Panc1 (cell line): Measurements from ENCODE around the gene UPK2. TPM values are rescaled to one million over a fixed set of nuclear protein-coding genes. Genes with fewer than 3 reads are reported as not detected.

Experiments
- ATAC-seq: fragments of 200-7000 bp; cut with Tn5 transposase; 2 replicates; pipeline ENCODE4 v1.9.1; 2020; ENCODE audit warnings: mild to moderate bottlenecking, moderate library complexity
- BruUV-seq: library from RNA; stranded (reverse); fragments of 400-500 nt; replicated peaks from 2 replicates; lab custom pipeline; 2021; lab: Mats Ljungman, UMichigan
- CTCF ChIA-PET: fragments of 300-600 bp; sonication (Branson Sonifier 250); formaldehyde crosslinking; loops from one replicate; lab custom pipeline; 2022; ENCODE audit warnings: antibody characterized with exemption; lab: Charles Lee
- POLR2A ChIA-PET: fragments of 300-600 bp; sonication (Branson Sonifier 250); formaldehyde crosslinking; loops from one replicate; lab custom pipeline; 2022; ENCODE audit warnings: antibody characterized with exemption; lab: Charles Lee
- DNase-seq: peaks from one replicate; pipeline ENCODE4 v3.0.0-alpha.2; 2010; ENCODE audit warnings: low read depth, low spot score
- H3K27ac ChIP-seq: 2 replicates; pipeline ENCODE4 v1.5.1; 2011; ENCODE audit warnings: mild to moderate bottlenecking, low read length, inconsistent platforms
- H3K27me3 ChIP-seq: fragments of 200-500 bp; sonication (Bioruptor generic); 2 replicates; pipeline ENCODE4 v1.6.0; 2014; ENCODE audit warnings: low read length, inconsistent platforms; ENCODE audit not compliant: control insufficient read depth, insufficient read depth
- H3K36me3 ChIP-seq: fragments of 200-500 bp; sonication (Bioruptor generic); 2 replicates; pipeline ENCODE4 v1.5.1; 2014; ENCODE audit warnings: inconsistent platforms, mild to moderate bottlenecking, low read length, moderate library complexity; ENCODE audit not compliant: control insufficient read depth, insufficient read depth
- H3K4me1 ChIP-seq: 2 replicates; pipeline ENCODE4 v1.5.1; 2011; ENCODE audit warnings: inconsistent platforms, mild to moderate bottlenecking, low read length, moderate library complexity; ENCODE audit not compliant: control insufficient read depth, insufficient read depth
- H3K4me3 ChIP-seq, 2 experiments: 2 replicates each; pipeline ENCODE4 v1.5.1; 2011 to 2012; ENCODE audit warnings: low read depth in 2 of 2, low read length in 2 of 2, mild to moderate bottlenecking in 2 of 2, inconsistent platforms in 1 of 2, moderate library complexity in 1 of 2
- H3K9me3 ChIP-seq: fragments of 200-500 bp; sonication (Bioruptor generic); 2 replicates; pipeline ENCODE4 v1.5.1; 2014; ENCODE audit warnings: low read depth, mild to moderate bottlenecking, inconsistent platforms, low read length, moderate library complexity; ENCODE audit not compliant: control insufficient read depth, insufficient read depth
- POLR2AphosphoS5 ChIP-seq: IDR thresholded peaks from 2 replicates; pipeline ENCODE4 v1.6.1; 2012; ENCODE audit warnings: mild to moderate bottlenecking, low read depth, low read length, moderate library complexity
- SIN3A ChIP-seq: IDR thresholded peaks from 2 replicates; pipeline ENCODE4 v1.6.1; 2012; ENCODE audit warnings: low read depth, mild to moderate bottlenecking, low read length, moderate library complexity, borderline replicate concordance; ENCODE audit not compliant: insufficient read depth
- TCF7L2 ChIP-seq: IDR thresholded peaks from 2 replicates; pipeline ENCODE4 v1.6.1; 2011; ENCODE audit warnings: mild to moderate bottlenecking, low read depth, low read length, inconsistent platforms
- in situ Hi-C: cut with HindIII; loops from 2 replicates; pipeline ENCODE4 v1.10.0; 2016; ENCODE audit warnings: low sequenced_read_pairs, low pct_unique_long_range_greater_than_20kb
- intact Hi-C: fragments of 100-400 bp; cut with micrococcal nuclease; formaldehyde crosslinking; loops from one replicate; pipeline ENCODE4 v1.10.0; 2022; ENCODE audit not compliant: unreplicated experiment
- total RNA-seq: library from RNA; stranded (reverse); gene quantifications from one replicate; pipeline ENCODE4 v1.2.1, GENCODE V29; 2021; ENCODE audit not compliant: unreplicated experiment
- TF ChIP-seq, protein P1 (sequence below): fragments of 450-650 bp; IDR thresholded peaks from 2 replicates; pipeline ENCODE4 v1.5.1; 2017; ENCODE audit warnings: mild to moderate bottlenecking
- TF ChIP-seq, protein P2 (sequence below), 2 experiments: IDR thresholded peaks; 2 replicates each; pipeline ENCODE4 v1.6.1; 2011 to 2012; ENCODE audit warnings: low read depth in 2 of 2, control low read depth in 1 of 2, low read length in 1 of 2, mild to moderate bottlenecking in 1 of 2, moderate library complexity in 1 of 2; ENCODE audit not compliant: insufficient read depth in 1 of 2

UPK2 gene
- total RNA-seq, 1 experiment from 2014 or later: 0.92 TPM

DNA sequence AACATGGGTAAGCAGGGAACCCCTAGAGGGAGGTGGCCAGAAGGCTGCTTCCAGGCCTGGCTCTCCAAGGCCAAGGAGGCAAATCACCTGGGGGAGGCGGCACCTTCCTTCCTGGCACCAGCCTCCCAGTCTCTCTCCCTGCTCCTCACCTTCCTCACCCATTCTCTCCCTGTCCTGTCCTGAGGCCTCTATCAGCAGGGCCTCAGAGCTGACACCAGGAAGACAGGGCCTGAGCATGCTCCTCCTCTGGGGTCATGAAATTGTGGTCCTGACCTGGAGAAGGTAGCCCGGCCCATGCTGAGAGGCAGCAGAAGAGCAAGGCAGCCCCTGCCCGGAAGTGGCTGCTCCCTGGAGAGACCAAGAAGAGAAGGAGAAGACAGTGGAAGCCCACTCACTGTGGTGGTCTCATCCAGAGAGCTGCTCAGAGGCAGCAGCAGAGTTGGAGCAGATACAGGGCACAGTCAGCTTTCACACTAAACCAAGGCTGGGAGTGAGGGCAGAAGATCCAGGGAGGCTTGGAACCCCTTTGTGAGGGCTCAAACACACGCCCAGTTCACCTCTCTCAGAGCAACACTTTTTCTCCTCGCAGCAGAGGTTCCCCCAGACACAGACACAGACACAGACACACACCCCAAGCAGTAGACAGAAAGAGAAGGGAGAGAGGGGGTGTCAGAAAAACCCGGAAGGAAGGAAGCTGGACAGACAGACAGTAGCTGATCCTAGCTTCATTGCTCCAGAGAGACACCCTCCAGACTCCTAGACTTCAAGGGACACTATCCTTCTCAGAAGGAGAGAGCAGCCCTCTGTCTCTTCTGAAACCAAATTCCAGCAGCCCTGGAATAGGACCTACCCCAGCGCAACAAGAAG is 32.1 kb upstream of the UPK2 start:
- no TSS peak for BruUV-seq

DNA sequence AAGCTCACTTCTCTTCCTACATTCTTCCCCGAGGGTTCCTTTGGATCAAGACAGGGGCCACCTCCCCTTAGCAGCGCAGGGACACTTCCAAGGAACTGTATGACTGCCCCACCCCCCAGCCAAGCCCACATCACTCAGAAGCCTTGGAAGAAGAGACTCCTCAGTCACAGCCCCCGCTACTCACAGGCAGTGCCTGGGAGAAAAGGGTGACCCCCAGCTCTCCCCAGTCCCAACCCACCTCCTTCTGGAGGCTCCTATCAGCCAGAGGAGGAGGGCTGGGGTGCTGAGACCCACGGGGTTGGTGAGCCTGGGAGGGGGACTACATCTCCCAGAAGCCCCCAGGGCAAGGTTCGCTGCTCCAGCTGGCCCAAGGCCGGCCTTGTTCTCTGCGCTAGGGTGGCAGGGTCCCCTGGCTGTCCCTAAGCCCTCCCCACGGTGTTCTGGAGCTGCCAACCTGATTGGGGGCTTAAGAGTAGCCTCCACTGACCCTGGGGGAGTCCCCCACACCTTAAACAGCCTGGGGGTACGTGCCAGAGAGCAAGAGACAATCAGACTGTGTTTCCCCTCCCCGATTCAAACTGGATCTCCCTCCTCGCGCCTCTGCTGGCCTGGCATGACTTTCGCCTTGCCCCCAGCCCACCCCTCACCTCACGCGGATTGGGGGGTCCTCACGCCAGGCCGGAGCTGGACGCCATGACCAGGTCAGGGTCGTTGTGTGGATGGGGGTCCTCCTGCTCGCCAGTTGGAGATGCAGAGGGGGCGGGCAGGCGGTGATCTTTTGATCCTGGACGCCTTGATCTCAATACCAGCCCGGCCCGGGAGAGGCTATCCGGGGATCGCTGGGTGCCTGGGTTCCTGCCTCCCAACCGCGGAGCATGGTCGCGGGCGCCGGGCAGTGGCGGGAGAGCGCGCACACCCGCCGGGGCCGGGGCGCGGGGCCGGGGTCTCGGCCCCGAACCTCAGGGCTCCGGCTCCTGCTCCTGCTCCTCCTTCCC is 31.2 kb upstream of the UPK2 start:
- no TSS peak for BruUV-seq
- POLR2A ChIA-PET: interaction anchor here (0.6 to 1.6 kb wide), 5 partner anchors 11 to 641 kb away, joined by 3 to 22 read pairs (median 4); no protein-coding TSS in a partner anchor
- H3K4me1 ChIP-seq: peaks cover 35% of the 10 kb centered on the region

More for the DNA sequence above, 32.1 kb upstream of the UPK2 start:
- ChIA-PET POLR2A (interaction anchor here (0.6 to 1.6 kb wide), 5 partner anchors 10 to 640 kb away, joined by 3 to 10 read pairs (median 3); no protein-coding TSS in a partner anchor), CTCF (no interaction called here)
- intact Hi-C loops: no loop called here
- ATAC-seq (no peak), DNase-seq (no peak)
- H3K9me3 ChIP-seq: no peaks in the 10 kb centered on the region
- peak overlapping the region; percentile 81 to 99 for H3K4me3 ChIP-seq
- H3K36me3 ChIP-seq: no peaks in the 10 kb centered on the region
- peaks cover 44% of the 10 kb centered on the region for H3K4me1 ChIP-seq
- H3K27me3 ChIP-seq: no peaks in the 10 kb centered on the region
- in situ Hi-C loops: no loop called here
- H3K27ac ChIP-seq: peak overlapping the region; percentile 97
- no peak for TF ChIP-seq POLR2AphosphoS5
- TF ChIP-seq, protein P1, sequence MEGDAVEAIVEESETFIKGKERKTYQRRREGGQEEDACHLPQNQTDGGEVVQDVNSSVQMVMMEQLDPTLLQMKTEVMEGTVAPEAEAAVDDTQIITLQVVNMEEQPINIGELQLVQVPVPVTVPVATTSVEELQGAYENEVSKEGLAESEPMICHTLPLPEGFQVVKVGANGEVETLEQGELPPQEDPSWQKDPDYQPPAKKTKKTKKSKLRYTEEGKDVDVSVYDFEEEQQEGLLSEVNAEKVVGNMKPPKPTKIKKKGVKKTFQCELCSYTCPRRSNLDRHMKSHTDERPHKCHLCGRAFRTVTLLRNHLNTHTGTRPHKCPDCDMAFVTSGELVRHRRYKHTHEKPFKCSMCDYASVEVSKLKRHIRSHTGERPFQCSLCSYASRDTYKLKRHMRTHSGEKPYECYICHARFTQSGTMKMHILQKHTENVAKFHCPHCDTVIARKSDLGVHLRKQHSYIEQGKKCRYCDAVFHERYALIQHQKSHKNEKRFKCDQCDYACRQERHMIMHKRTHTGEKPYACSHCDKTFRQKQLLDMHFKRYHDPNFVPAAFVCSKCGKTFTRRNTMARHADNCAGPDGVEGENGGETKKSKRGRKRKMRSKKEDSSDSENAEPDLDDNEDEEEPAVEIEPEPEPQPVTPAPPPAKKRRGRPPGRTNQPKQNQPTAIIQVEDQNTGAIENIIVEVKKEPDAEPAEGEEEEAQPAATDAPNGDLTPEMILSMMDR: no peak
- no peak for TF ChIP-seq TCF7L2
- TF ChIP-seq, protein P2, sequence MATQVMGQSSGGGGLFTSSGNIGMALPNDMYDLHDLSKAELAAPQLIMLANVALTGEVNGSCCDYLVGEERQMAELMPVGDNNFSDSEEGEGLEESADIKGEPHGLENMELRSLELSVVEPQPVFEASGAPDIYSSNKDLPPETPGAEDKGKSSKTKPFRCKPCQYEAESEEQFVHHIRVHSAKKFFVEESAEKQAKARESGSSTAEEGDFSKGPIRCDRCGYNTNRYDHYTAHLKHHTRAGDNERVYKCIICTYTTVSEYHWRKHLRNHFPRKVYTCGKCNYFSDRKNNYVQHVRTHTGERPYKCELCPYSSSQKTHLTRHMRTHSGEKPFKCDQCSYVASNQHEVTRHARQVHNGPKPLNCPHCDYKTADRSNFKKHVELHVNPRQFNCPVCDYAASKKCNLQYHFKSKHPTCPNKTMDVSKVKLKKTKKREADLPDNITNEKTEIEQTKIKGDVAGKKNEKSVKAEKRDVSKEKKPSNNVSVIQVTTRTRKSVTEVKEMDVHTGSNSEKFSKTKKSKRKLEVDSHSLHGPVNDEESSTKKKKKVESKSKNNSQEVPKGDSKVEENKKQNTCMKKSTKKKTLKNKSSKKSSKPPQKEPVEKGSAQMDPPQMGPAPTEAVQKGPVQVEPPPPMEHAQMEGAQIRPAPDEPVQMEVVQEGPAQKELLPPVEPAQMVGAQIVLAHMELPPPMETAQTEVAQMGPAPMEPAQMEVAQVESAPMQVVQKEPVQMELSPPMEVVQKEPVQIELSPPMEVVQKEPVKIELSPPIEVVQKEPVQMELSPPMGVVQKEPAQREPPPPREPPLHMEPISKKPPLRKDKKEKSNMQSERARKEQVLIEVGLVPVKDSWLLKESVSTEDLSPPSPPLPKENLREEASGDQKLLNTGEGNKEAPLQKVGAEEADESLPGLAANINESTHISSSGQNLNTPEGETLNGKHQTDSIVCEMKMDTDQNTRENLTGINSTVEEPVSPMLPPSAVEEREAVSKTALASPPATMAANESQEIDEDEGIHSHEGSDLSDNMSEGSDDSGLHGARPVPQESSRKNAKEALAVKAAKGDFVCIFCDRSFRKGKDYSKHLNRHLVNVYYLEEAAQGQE (IDR thresholded peaks at IDR 0.05; ENCODE audit: insufficient read depth in 1 of 2, low read depth in 2 of 2, low read length in 1 of 2): no peak
- no peak for TF ChIP-seq SIN3A

More for the DNA sequence above, 31.2 kb upstream of the UPK2 start:
- no peaks in the 10 kb centered on the region for H3K36me3 ChIP-seq
- no peaks in the 10 kb centered on the region for H3K27me3 ChIP-seq
- CTCF ChIA-PET: interaction anchor here (0.8 to 1.0 kb wide), 3 partner anchors 16 to 134 kb away, joined by 3 to 7 read pairs (median 6); partner anchors contain the start of gene DDX6
- in situ Hi-C loops: no loop called here
- peak overlapping the region; percentile 81 to 99 for H3K4me3 ChIP-seq
- no peak for ATAC-seq
- peak overlapping the region; percentile 97 for H3K27ac ChIP-seq
- TF ChIP-seq, protein P2 (IDR thresholded peaks at IDR 0.05; ENCODE audit: insufficient read depth in 1 of 2, low read depth in 2 of 2, low read length in 1 of 2): no peak
- TF ChIP-seq POLR2AphosphoS5 (0 out of 2 replicates have a peak, but pooled peaks have one; percentile 20), TCF7L2 (peak; percentile 95), SIN3A (peak; percentile 25; the same call in 1 of the 2 replicates)
- TF ChIP-seq, protein P1: no peak
- no peaks in the 10 kb centered on the region for H3K9me3 ChIP-seq
- intact Hi-C loops: no loop called here
- DNase-seq: no peak
